ENCODE data around the gene NFYC.

NFYC gene

GRCh38 chr1:40784771-40785151, 93.3 kb downstream of the NFYC start:
- H3K36me3 Mint-ChIP-seq = peaks cover 3% of the 10 kb centered on the region

DNA sequence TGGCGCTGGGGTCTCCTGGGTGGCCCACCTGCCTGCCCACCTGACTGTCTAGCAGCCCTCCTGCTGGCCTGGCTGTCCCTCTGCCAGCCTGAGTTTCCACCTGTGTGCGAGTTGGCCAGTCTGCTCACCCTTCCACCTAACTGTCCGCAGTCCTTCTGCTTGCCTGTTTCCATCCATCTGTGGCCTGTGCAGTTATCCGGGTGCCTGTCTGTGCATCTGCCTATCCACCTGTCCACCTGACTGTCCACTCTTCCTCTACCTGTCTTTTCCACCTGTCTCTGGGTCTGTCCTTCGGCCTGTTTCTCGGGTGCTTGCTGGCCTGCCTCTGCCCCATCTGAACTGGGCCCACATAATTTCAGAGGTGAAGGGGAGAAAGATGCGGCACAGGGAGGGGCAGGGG, 93.9 kb downstream of the NFYC start:
- Mint-ChIP-seq H3K27me3 (peaks cover 81% of the 10 kb centered on the region), H3K4me3 (no peak overlapping the region), H3K4me1 (peaks cover 17% of the 10 kb centered on the region), H3K36me3 (peaks cover 3% of the 10 kb centered on the region), H3K27ac (no peak overlapping the region), H3K9me3 (no peaks in the 10 kb centered on the region)
- no peak for DNase-seq
- CTCF ChIA-PET = interaction anchor here (5.2 kb wide), 1 partner anchor 12 kb away, joined by 34 read pairs; no protein-coding TSS in a partner anchor

More at GRCh38 chr1:40784771-40785151, 93.3 kb downstream of the NFYC start:
- H3K27ac Mint-ChIP-seq = no peak overlapping the region
- H3K27me3 Mint-ChIP-seq = peaks cover 78% of the 10 kb centered on the region
- no peak for DNase-seq
- peak overlapping the region; percentile 47 for H3K4me3 Mint-ChIP-seq
- CTCF ChIA-PET = interaction anchor here (1.3 kb wide), 1 partner anchor 165 kb away, joined by 4 read pairs; no protein-coding TSS in a partner anchor
- H3K4me1 Mint-ChIP-seq = peaks cover 17% of the 10 kb centered on the region
- H3K9me3 Mint-ChIP-seq = no peaks in the 10 kb centered on the region

DNA sequence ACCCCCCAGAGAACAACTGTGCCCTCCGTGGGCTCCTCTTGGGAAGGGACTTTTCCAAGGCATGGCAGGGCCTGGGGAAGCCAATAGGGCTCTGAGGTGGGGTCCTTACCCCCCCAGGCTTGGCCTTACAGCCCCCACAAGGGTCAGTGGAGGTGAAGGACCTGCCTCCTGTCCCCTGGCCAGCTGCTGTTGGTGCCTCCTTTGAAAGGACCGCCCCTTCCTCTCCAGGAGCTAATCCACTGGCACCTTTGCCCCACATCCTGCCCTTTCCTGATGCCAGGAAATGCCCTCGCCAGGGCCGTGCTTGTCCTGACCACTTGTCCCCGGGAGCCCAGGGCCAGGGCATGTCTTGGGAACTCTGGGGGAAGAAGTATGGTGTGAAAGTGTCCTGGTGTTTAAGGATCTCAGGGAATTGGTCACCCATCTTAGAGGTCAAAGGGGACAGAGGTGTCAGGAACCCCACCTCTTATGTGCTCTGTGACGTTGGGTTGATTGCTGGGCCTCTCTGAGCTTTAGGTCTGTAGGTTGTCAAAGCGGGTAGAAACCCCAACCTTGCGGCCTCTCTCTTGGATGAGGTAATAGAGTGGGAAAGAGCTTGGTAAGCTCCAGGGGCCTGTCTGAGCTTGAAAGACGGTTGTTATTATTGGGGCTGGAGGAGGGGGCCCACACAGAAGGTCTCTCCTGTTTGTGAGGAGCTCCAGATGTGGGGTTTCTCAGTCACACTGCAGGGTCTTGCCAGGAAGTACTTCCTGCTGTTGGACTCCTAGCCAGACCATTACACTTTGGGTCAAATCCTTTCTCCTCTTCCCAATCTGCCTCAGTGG, 94.9 kb downstream of the NFYC start:
- no peaks in the 10 kb centered on the region for H3K9me3 Mint-ChIP-seq
- peaks cover 3% of the 10 kb centered on the region for H3K36me3 Mint-ChIP-seq
- H3K27me3 Mint-ChIP-seq = peaks cover 82% of the 10 kb centered on the region
- peaks cover 17% of the 10 kb centered on the region for H3K4me1 Mint-ChIP-seq
- CTCF ChIA-PET = interaction anchor here (1.0 to 5.2 kb wide), 3 partner anchors 13 to 59 kb away, joined by 3 to 34 read pairs (median 3); no protein-coding TSS in a partner anchor
- no peak overlapping the region for H3K4me3 Mint-ChIP-seq
- DNase-seq = no peak
- H3K27ac Mint-ChIP-seq = no peak overlapping the region

DNA sequence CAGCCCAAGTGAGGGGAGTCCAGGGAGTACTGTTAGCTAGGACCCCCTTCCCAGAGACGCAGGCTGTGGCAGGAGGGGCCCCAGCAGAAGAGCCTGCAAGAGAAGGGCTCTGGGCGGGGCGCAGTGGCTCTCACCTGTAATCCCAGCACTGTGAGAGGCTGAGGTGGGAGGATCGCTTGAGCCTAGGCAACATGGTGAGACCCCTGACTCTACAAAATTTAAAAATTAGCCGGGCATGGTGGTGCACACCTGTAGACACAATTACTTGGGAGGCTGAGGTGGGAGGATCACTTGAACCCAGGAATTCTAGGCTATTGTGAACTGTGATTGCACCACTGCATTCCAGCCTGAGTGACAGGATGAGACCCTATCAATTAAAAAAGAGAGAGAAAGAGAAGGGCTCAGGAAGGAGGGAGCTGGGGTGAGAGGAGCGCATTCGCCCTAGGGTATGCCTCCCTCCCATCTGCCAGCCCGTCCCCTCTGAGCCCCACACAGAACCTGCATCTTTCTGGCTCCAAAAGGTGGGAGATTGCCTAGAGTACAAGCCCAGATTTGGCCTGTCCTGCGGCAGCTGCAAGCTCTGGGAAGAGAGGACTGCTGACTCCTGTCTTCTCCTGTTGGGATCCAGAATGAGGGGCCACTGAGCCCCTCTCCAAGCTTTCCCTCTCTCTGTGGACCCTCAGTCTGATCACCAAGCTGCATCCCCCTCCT, 95.6 kb downstream of the NFYC start:
- CTCF ChIA-PET = interaction anchor here (1.5 to 5.2 kb wide), 2 partner anchors 14 to 58 kb away, joined by 3 to 34 read pairs; no protein-coding TSS in a partner anchor
- no peak for DNase-seq
- Mint-ChIP-seq H3K9me3 (no peaks in the 10 kb centered on the region), H3K36me3 (peaks cover 3% of the 10 kb centered on the region), H3K27ac (no peak overlapping the region), H3K4me3 (no peak overlapping the region), H3K4me1 (peaks cover 15% of the 10 kb centered on the region), H3K27me3 (peaks cover 81% of the 10 kb centered on the region)

DNA sequence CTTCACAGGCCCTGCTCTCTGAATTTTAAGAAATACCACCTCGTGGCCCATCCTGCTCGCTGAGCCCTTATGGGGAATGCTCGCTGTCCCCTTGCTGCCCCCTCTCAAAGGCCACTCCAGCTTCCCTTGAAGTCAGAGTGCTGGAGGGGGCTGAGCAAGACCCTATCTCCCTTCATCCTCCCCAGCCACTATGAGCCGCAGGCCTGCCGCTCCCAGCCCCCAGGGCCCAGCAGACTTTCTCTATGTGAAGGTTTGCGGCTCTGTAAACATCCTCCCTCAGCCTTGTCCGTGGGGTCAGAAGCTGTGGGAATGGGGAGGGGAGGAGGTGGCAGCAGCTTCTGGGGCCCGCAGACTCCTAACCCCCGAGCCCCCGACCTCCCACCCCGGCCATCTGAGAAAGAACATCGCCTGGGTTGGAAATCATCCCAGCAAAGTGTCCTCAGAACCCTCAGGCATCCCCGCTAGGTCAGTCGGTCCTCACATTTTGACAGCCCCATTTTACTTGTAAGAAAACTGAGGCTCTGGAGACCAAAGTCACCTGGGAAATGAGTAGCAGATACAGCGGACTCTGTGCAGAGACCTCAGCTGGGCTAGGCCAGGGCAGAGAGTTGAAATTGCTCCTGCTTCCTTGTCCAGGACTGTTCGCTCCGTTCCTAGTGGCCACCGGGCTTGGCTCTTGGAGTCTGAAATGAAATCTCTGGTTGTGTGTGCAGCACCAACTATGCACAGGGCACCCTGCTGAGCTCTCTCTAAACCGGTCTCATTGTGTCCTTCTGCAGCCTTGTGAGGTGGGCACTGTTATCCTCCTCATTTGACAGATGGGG, 96.4 kb downstream of the NFYC start:
- Mint-ChIP-seq H3K4me1 (peaks cover 13% of the 10 kb centered on the region), H3K27ac (no peak overlapping the region), H3K9me3 (no peaks in the 10 kb centered on the region), H3K27me3 (peaks cover 76% of the 10 kb centered on the region), H3K36me3 (peaks cover 3% of the 10 kb centered on the region), H3K4me3 (no peak overlapping the region)
- CTCF ChIA-PET = interaction anchor here (1.5 to 5.2 kb wide), 2 partner anchors 15 to 57 kb away, joined by 3 to 34 read pairs; no protein-coding TSS in a partner anchor
- no peak for DNase-seq

GRCh38 chr1:40788561-40789341, 97.2 kb downstream of the NFYC start:
- Mint-ChIP-seq H3K4me3 (no peak overlapping the region), H3K4me1 (peaks cover 10% of the 10 kb centered on the region), H3K27ac (no peak overlapping the region), H3K9me3 (no peaks in the 10 kb centered on the region), H3K36me3 (no peaks in the 10 kb centered on the region), H3K27me3 (peaks cover 76% of the 10 kb centered on the region)
- CTCF ChIA-PET = interaction anchor here (5.2 kb wide), 1 partner anchor 16 kb away, joined by 34 read pairs; no protein-coding TSS in a partner anchor
- no peak for DNase-seq

DNA sequence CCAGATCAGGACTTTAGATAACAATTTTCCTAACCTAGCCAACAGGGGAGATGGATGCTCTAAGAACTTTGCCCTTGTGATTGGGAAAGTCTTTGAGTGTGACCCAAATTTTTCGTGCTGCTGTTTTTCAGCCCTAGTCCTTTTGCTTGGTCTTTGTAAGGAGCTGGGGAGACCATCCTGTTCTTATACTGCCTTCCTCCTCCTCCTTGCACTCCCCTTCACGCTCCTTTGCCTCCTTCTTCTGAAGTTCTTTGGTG, 97.8 kb downstream of the NFYC start:
- H3K4me1 Mint-ChIP-seq = peaks cover 15% of the 10 kb centered on the region
- DNase-seq = no peak
- CTCF ChIA-PET = interaction anchor here (0.6 to 5.2 kb wide), 2 partner anchors 16 to 257 kb away, joined by 3 to 34 read pairs; no protein-coding TSS in a partner anchor
- no peaks in the 10 kb centered on the region for H3K36me3 Mint-ChIP-seq
- peaks cover 78% of the 10 kb centered on the region for H3K27me3 Mint-ChIP-seq
- no peak overlapping the region for H3K27ac Mint-ChIP-seq
- no peak overlapping the region for H3K4me3 Mint-ChIP-seq
- no peaks in the 10 kb centered on the region for H3K9me3 Mint-ChIP-seq

GRCh38 chr1:40789661-40790430, 98.3 kb downstream of the NFYC start:
- DNase-seq = no peak
- Mint-ChIP-seq H3K4me3 (no peak overlapping the region), H3K27ac (no peak overlapping the region), H3K36me3 (no peaks in the 10 kb centered on the region), H3K4me1 (peaks cover 17% of the 10 kb centered on the region), H3K9me3 (no peaks in the 10 kb centered on the region), H3K27me3 (peaks cover 72% of the 10 kb centered on the region)
- CTCF ChIA-PET = interaction anchor here (0.6 to 5.2 kb wide), 2 partner anchors 17 to 258 kb away, joined by 3 to 34 read pairs; no protein-coding TSS in a partner anchor

DNA sequence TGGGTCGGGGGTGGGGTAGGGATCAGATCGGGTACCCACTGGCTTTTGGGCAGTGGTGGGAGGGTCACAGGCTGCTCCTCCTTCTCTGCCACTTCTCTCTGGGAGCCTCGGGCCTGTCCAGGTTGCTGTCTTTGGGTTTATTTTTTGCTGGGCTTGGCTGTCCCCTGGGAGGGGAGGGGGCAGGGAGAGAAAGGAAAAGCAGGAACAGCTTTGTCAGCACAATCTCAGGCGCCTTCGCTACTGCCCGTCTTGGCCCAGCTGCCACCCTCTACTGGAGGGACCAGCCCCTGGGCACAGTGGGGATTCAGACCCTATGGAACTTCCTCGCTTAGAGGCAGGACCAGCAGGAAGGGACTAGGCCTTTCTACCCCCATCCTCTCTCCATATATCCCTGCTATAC, 100.5 kb downstream of the NFYC start:
- CTCF ChIA-PET = no interaction called here
- Mint-ChIP-seq H3K27me3 (peaks cover 50% of the 10 kb centered on the region), H3K9me3 (no peaks in the 10 kb centered on the region), H3K27ac (no peak overlapping the region), H3K4me3 (no peak overlapping the region), H3K36me3 (no peaks in the 10 kb centered on the region), H3K4me1 (peaks cover 32% of the 10 kb centered on the region)
- DNase-seq = no peak

DNA sequence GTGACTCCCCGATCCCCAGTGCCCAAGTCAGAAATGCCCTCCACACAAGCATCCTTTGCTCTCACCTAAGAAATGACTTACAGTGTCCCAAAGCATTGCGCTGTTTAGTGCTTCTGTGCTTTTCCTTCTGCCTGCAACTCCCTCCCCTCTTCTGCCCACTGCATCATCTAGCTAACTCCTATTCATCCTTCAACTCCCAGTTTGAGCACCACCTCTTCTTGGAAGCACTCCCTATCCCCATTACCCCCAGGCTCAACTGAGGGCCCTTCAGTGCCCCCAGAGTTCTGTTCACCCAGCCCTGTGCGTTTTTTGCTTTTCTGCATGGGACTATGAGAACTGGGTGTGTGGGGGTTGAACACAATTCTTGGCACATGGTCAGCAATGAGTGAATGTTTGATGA, 102.1 kb downstream of the NFYC start:
- Mint-ChIP-seq H3K4me3 (no peak overlapping the region), H3K9me3 (no peaks in the 10 kb centered on the region), H3K27me3 (peaks cover 34% of the 10 kb centered on the region), H3K36me3 (no peaks in the 10 kb centered on the region), H3K4me1 (peaks cover 40% of the 10 kb centered on the region), H3K27ac (peak overlapping the region; percentile 39)
- CTCF ChIA-PET = no interaction called here
- DNase-seq = no peak

DNA sequence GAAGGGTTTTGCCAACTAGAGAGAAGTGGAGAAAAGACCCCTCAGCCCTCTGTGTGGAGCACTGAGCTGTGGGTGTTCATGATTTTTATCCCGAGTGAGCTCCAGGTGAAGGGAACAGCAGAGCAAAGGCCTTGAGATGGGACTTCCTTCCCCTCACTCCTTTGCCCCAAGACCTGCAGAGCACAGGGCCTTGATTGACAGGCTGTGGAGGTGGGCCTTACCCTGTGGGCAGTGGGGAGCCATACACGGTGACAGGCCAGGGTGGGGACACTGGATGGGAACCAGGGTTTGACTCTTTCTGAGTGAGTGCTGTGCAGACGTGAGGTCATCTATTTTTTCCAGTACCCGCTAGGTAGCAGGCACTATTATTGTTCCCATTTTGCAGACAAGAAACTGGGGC, 102.5 kb downstream of the NFYC start:
- peak overlapping the region; percentile 46 for H3K27ac Mint-ChIP-seq
- peaks cover 40% of the 10 kb centered on the region for H3K4me1 Mint-ChIP-seq
- DNase-seq = no peak
- no peak overlapping the region for H3K4me3 Mint-ChIP-seq
- H3K9me3 Mint-ChIP-seq = no peaks in the 10 kb centered on the region
- peaks cover 32% of the 10 kb centered on the region for H3K27me3 Mint-ChIP-seq
- CTCF ChIA-PET = interaction anchor here (0.7 kb wide), 1 partner anchor 9 kb away, joined by 3 read pairs; no protein-coding TSS in a partner anchor
- no peaks in the 10 kb centered on the region for H3K36me3 Mint-ChIP-seq

DNA sequence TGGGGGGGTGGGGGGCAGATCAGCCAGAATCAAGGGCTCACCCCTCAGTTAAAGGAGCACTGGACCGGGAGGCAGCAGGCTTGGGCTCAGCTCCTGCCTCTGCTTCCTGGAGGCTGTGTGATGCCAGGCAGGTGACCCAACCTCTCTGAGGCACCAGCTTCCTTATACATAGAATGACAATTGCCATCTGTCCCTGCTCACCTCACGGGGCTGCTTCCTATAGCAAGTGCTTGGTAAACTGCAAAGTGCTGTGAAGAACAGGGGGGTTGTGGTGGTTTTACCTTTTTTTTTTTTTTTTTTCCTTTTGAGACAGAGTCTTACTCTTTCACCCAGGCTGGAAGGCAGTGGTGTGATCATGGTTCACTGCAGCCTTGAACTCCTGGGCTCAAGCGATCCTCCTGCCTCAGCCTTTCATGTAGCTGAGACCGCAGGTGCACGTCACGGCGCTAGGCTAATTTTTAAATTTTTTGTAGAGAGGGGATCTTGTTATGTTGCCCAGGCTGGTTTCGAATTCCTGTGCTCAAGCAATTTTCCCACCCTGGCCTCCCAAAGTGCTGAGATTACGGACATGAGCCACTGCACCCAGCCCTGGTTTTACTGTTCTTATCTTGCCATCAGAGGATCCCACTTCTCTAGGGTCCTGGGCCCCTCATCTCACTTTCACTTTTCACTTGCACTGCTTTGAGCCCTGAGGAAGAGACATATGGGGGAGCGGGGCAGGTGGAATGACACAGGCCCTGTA, 103.6 kb downstream of the NFYC start:
- Mint-ChIP-seq H3K9me3 (no peaks in the 10 kb centered on the region), H3K4me1 (peaks cover 46% of the 10 kb centered on the region), H3K36me3 (no peaks in the 10 kb centered on the region), H3K27me3 (peaks cover 37% of the 10 kb centered on the region), H3K4me3 (peak overlapping the region; percentile 3), H3K27ac (peak overlapping the region; percentile 77)
- CTCF ChIA-PET = interaction anchor here (0.7 to 4.7 kb wide), 4 partner anchors 8 to 69 kb away, joined by 3 to 27 read pairs (median 4); no protein-coding TSS in a partner anchor
- peak; percentile 54 for DNase-seq

All from activated naive CD4-positive, alpha-beta T cell treated with anti-CD3 and anti-CD28 coated beads, Interleukin-2, amount 10 ng/mL, durations not matched to agents 7 days and 5 days (primary cell).